ENCODE results near the gene CPED1. TPM values are rescaled to one million over a fixed set of nuclear protein-coding genes. Genes with fewer than 3 reads are reported as not detected.
"Not testable (repeated sequence)": the region's sequence is repeated elsewhere in the genome, so short reads cannot be mapped to it uniquely, and the experiment has no call there.

CPED1 gene
- total and polyA plus RNA-seq, 10 of the 15 experiments (the other 5 are each of a cell fraction or from before 2014, with no cell fraction given) = 0.01 to 0.77 (median 0.10) TPM; not detected in 1

DNA sequence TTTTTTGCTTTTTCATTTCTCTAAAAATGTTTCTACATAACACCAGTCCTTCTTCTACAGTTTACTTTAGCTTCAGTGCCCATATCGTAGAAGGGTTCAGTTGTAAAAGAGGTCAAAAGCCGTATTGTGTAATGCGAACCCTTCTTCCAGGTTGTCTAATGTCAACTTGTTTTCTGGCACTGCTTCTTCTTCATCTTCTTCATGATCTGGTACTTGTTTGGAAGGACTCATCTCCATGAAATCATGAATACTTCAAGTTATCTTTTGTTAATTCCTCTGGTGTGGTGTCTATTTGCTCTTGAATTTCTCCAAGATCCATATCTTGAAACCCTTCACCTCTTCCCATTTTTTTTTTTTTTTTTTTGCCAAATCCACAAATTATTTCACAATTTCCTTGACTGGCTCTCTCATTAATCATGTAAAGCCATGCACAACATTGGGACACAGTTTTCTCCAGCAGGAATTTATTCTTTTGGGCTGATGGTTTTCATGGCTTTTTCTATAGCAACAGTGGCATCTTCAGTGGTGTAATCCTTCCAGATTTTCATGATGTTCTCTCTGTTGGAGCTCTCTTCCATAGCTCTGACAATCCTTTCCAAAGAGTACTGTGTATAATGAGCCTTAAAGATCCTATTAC, 85.1 kb downstream of the CPED1 start (continued):
- TF ChIP-seq CBX5 (IDR thresholded peaks at IDR 0.05; ENCODE audit: low read depth) = no peak
- TF ChIP-seq ZNF207 (IDR thresholded peaks at IDR 0.05; ENCODE audit: borderline replicate concordance) = no peak
- TF ChIP-seq WRNIP1 (IDR thresholded peaks at IDR 0.05; ENCODE audit: borderline replicate concordance, low read depth, low read length) = no peak
- TF ChIP-seq SUZ12 (IDR thresholded peaks at IDR 0.05; ENCODE audit: unreplicated experiment) = no peak
- TF ChIP-seq PAX5 (IDR thresholded peaks at IDR 0.05; ENCODE audit: borderline replicate concordance, low read depth, low read length) = no peak
- TF ChIP-seq POLR2AphosphoS5 (IDR thresholded peaks at IDR 0.05; ENCODE audit: low read length) = no peak
- no peak for TF ChIP-seq RCOR1 (conservative IDR thresholded peaks at IDR 0.05; ENCODE audit: low read depth, low read length)
- TF ChIP-seq, protein P1, sequence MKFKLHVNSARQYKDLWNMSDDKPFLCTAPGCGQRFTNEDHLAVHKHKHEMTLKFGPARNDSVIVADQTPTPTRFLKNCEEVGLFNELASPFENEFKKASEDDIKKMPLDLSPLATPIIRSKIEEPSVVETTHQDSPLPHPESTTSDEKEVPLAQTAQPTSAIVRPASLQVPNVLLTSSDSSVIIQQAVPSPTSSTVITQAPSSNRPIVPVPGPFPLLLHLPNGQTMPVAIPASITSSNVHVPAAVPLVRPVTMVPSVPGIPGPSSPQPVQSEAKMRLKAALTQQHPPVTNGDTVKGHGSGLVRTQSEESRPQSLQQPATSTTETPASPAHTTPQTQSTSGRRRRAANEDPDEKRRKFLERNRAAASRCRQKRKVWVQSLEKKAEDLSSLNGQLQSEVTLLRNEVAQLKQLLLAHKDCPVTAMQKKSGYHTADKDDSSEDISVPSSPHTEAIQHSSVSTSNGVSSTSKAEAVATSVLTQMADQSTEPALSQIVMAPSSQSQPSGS (IDR thresholded peaks at IDR 0.05; ENCODE audit: low read length) = no peak

DNA sequence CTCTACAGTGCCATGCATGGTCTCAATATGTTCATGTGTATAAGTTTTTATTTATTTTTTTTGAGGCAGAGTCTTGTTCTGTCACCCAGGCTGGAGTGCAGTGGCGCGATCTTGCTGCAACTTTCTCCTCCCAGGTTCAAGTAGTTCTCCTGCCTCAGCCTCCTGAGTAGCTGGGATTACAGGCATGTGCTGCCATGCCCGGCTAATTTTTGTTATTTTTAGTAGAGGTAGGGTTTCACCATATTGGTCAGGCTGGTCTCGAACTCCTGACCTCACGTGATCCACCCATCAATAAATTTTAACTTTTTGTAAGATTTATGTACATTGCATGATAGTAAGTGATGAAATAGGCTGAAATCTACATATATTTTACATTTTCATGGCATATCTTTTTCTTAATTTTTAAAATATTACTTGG, 86.9 kb downstream of the CPED1 start:
- FAIRE-seq; ATAC-seq; H3K4me2 ChIP-seq (ENCODE audit: control insufficient read depth, insufficient read depth); H3K9ac ChIP-seq (ENCODE audit: control insufficient read depth, insufficient read depth, low read length); H4K20me1 ChIP-seq (ENCODE audit: control insufficient read depth, insufficient read depth); H3K4me1 ChIP-seq (ENCODE audit: control insufficient read depth, insufficient read depth, low read length); H3K27ac ChIP-seq (ENCODE audit: control insufficient read depth, insufficient read depth); H3K36me3 ChIP-seq (ENCODE audit: control insufficient read depth in 2 of 2, insufficient read depth in 2 of 2, low read length in 1 of 2); BruUV-seq (replicated peaks); H3K9me3 ChIP-seq (replicated peaks; ENCODE audit: control insufficient read depth, insufficient read depth, low read length); intact Hi-C loops (cut with micrococcal nuclease; ENCODE audit: unreplicated experiment); H3K4me3 ChIP-seq; H3K79me2 ChIP-seq (ENCODE audit: control insufficient read depth, insufficient read depth, low read length); POLR2A ChIA-PET; H3K27me3 ChIP-seq (replicated peaks in 1 of 2; ENCODE audit: control insufficient read depth in 2 of 2, insufficient read depth in 2 of 2, low read length in 1 of 2); H2AFZ ChIP-seq (ENCODE audit: control insufficient read depth, low read depth, low read length); DNase-seq (ENCODE audit: low read depth, low spot score); in situ Hi-C loops (cut with MboI): not testable (repeated sequence)
- 35% methylated on average over 5 of the region's 5 CpGs for WGBS (ENCODE audit: insufficient coverage, insufficient replicate concordance, low lambda C conversion rate, missing lambda C conversion rate)
- RAD21 ChIA-PET (ENCODE audit: unreplicated experiment) = interaction anchor here (2.2 kb wide), 1 partner anchor 89 kb away, joined by 7 read pairs; no protein-coding TSS in a partner anchor
- SMC1A ChIA-PET (ENCODE audit: uncharacterized antibody, unreplicated experiment) = interaction anchor here (0.9 to 1.4 kb wide), 5 partner anchors 9 to 286 kb away, joined by 3 read pairs; no protein-coding TSS in a partner anchor
- CTCF ChIA-PET = interaction anchor here (0.6 to 2.1 kb wide), 9 partner anchors 10 to 283 kb away, joined by 3 to 26 read pairs (median 3); partner anchors contain the start of gene CPED1
